Measurements from ENCODE around the gene CCDC14. TPM values are rescaled to one million over a fixed set of nuclear protein-coding genes. Genes with fewer than 3 reads are reported as not detected.

The CCDC14 gene
- total and polyA plus RNA-seq, 3 experiments from 2014 or later = 9.5 to 36.0 (median 31.6) TPM

DNA sequence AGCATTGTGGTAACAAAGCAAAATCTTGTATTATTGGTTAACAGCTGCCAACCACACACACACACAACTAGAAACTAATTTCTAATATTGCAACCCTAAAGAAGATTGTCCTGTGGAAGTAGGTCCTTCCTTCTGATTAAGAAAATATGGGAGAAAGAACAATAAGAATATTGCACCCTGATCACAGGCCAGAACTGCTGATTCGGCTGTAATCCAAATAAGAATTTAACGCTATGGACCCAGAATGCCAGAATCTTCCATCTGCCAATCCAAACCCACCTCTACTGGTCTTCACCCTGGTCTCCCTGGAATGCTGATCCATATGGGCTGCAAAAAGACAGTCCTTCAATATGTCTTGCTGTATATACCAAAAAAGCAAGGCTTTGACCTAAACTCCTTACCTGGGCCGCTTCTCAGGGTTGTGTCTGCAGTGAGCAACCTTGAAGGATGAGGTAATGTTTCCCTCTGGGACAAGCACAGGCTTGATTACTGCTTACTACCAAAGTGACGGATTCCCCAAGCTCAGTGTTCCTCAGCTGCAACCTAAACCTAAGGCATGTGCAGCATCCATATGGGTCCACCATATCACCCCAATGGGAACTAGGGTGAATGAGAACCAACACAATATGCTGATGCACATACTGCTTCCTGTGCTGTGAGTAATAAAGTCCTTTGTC, 8.0 kb downstream of the CCDC14 start:
- POLR2A ChIA-PET = no interaction called here
- Histone ChIP-seq H3K9me3 (ENCODE audit: low read length) (no peaks in the 10 kb centered on the region), H3K4me1 (ENCODE audit: insufficient read depth, low read length) (no peaks in the 10 kb centered on the region), H3K36me3 (ENCODE audit: insufficient read depth, low read length) (no peaks in the 10 kb centered on the region), H3K4me3 (ENCODE audit: low read length) (no peak overlapping the region), H3K27ac (ENCODE audit: low read depth, low read length) (no peak overlapping the region), H3K27me3 (ENCODE audit: insufficient read depth, low read length, poor library complexity, severe bottlenecking) (no peaks in the 10 kb centered on the region)
- no peaks in the 10 kb centered on the region for H3K9me3 Mint-ChIP-seq
- H3K4me1 Mint-ChIP-seq = peaks cover 3 to 6% (median 4%) of the 10 kb centered on the region in 3 donors
- H3K27me3 Mint-ChIP-seq = no peaks in the 10 kb centered on the region
- H3K4me3 Mint-ChIP-seq = no peak overlapping the region
- CTCF ChIA-PET = no interaction called here
- H3K36me3 Mint-ChIP-seq = peaks cover 0 to 52% (median 31%) of the 10 kb centered on the region in 3 donors
- DNase-seq = no peak
- no peak overlapping the region for H3K27ac Mint-ChIP-seq

DNA sequence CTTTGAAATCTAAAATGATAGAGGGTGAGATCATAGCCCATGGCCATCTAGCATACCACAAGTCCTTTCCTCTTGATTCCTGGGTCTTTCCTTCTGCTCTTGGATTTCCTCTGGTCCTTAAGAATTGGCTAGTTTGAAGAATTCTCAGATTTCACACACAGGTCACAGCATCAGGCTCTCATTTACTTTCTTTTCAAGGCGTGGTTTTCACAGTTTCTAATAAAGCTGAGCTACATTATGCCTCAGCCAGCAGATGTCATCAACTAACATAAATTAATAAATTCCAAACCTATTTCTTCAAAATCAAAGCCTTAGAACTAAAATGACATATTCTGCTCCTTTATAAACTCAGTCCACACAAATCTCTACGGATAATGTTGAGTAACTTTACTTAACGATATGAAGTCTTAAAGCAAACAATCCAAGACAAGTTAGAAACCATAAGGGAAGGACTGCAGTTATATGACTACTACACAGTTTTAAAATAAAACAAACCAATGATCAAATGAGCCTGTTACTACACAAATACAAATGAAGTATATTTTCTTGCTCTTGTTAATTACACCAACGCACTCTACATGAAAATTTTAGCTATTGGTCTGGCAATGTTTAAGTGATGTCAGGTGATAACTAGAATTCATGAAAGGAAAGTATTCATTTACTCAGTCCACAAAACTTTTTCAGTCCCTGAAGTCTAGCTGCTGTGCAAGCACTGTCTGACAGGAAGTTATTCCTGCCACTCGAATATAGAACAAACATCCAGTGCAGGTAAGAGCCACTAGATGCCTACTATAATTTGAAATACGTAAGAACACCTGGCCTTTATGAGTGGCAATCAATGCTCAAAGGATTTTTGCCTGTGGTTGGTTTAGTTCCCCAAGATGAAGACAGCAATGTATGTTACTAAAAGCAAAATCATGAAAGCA, 9.2 kb downstream of the CCDC14 start:
- Histone ChIP-seq H3K4me1 (ENCODE audit: insufficient read depth, low read length) (no peaks in the 10 kb centered on the region), H3K9me3 (ENCODE audit: low read length) (no peaks in the 10 kb centered on the region), H3K4me3 (ENCODE audit: low read length) (no peak overlapping the region), H3K27me3 (ENCODE audit: insufficient read depth, low read length, poor library complexity, severe bottlenecking) (no peaks in the 10 kb centered on the region), H3K36me3 (ENCODE audit: insufficient read depth, low read length) (no peaks in the 10 kb centered on the region), H3K27ac (ENCODE audit: low read depth, low read length) (no peak overlapping the region)
- no peaks in the 10 kb centered on the region for H3K27me3 Mint-ChIP-seq
- peaks cover 2 to 58% (median 32%) of the 10 kb centered on the region in 3 donors for H3K36me3 Mint-ChIP-seq
- peaks cover 0 to 3% (median 2%) of the 10 kb centered on the region in 3 donors for H3K4me1 Mint-ChIP-seq
- no peak overlapping the region for H3K27ac Mint-ChIP-seq
- H3K4me3 Mint-ChIP-seq = no peak overlapping the region
- DNase-seq = no peak
- POLR2A ChIA-PET = no interaction called here
- H3K9me3 Mint-ChIP-seq = no peaks in the 10 kb centered on the region
- CTCF ChIA-PET = no interaction called here

DNA sequence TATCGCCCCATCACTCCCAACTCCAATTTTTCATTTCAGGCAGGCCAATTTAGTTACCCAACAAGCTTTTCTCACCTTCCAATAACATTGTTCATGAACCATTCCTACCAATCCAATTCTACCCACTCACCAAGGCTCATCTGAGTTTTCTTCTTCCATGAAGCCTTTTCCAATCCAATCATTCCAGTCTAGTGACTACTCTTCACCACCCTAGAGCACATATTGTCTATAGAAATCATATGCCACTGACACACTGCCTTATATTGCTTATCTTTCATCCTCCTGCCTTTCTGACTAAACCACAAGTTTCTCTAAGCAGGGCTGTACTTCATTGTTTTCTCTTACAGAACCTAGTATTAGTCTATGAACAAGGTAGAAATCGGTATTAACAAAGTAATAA, 11.4 kb downstream of the CCDC14 start:
- POLR2A ChIA-PET = no interaction called here

GRCh38 chr3:123948449-123948848, 12.6 kb downstream of the CCDC14 start:
- Histone ChIP-seq H3K27ac (ENCODE audit: low read depth, low read length) (no peak overlapping the region), H3K4me1 (ENCODE audit: insufficient read depth, low read length) (no peaks in the 10 kb centered on the region), H3K4me3 (ENCODE audit: low read length) (no peak overlapping the region), H3K36me3 (ENCODE audit: insufficient read depth, low read length) (no peaks in the 10 kb centered on the region), H3K27me3 (ENCODE audit: insufficient read depth, low read length, poor library complexity, severe bottlenecking) (no peaks in the 10 kb centered on the region), H3K9me3 (ENCODE audit: low read length) (no peaks in the 10 kb centered on the region)
- CTCF ChIA-PET = no interaction called here
- POLR2A ChIA-PET = no interaction called here
- H3K27ac Mint-ChIP-seq = no peak overlapping the region
- H3K4me3 Mint-ChIP-seq = no peak overlapping the region
- DNase-seq = no peak
- peaks cover 0 to 3% (median 2%) of the 10 kb centered on the region in 3 donors for H3K4me1 Mint-ChIP-seq
- no peaks in the 10 kb centered on the region for H3K27me3 Mint-ChIP-seq
- peaks cover 8 to 71% (median 29%) of the 10 kb centered on the region in 3 donors for H3K36me3 Mint-ChIP-seq
- no peaks in the 10 kb centered on the region for H3K9me3 Mint-ChIP-seq

More for the DNA sequence above, 11.4 kb downstream of the CCDC14 start:
- no peaks in the 10 kb centered on the region for H3K36me3 ChIP-seq (ENCODE audit: insufficient read depth, low read length)
- CTCF ChIA-PET = no interaction called here
- H3K27ac ChIP-seq (ENCODE audit: low read depth, low read length) = no peak overlapping the region
- Mint-ChIP-seq H3K9me3 (no peaks in the 10 kb centered on the region), H3K27me3 (no peaks in the 10 kb centered on the region), H3K27ac (peak overlapping the region in 3 of 8 donors; percentile 3 to 62 (median 23)), H3K36me3 (peaks cover 4 to 65% (median 28%) of the 10 kb centered on the region in 3 donors), H3K4me3 (no peak overlapping the region), H3K4me1 (peaks cover 0 to 3% (median 2%) of the 10 kb centered on the region in 3 donors)
- no peak for DNase-seq
- H3K9me3 ChIP-seq (ENCODE audit: low read length) = no peaks in the 10 kb centered on the region
- no peaks in the 10 kb centered on the region for H3K4me1 ChIP-seq (ENCODE audit: insufficient read depth, low read length)
- H3K4me3 ChIP-seq (ENCODE audit: low read length) = no peak overlapping the region
- H3K27me3 ChIP-seq (ENCODE audit: insufficient read depth, low read length, poor library complexity, severe bottlenecking) = no peaks in the 10 kb centered on the region

GRCh38 chr3:123947482-123947881, 13.5 kb downstream of the CCDC14 start:
- Mint-ChIP-seq H3K27me3 (no peaks in the 10 kb centered on the region), H3K36me3 (peaks cover 10 to 68% (median 29%) of the 10 kb centered on the region in 3 donors), H3K4me3 (no peak overlapping the region), H3K27ac (no peak overlapping the region), H3K4me1 (peaks cover 0 to 3% (median 2%) of the 10 kb centered on the region in 3 donors), H3K9me3 (no peaks in the 10 kb centered on the region)
- Histone ChIP-seq H3K36me3 (ENCODE audit: insufficient read depth, low read length) (no peaks in the 10 kb centered on the region), H3K4me3 (ENCODE audit: low read length) (no peak overlapping the region), H3K4me1 (ENCODE audit: insufficient read depth, low read length) (no peaks in the 10 kb centered on the region), H3K27me3 (ENCODE audit: insufficient read depth, low read length, poor library complexity, severe bottlenecking) (no peaks in the 10 kb centered on the region), H3K27ac (ENCODE audit: low read depth, low read length) (no peak overlapping the region), H3K9me3 (ENCODE audit: low read length) (no peaks in the 10 kb centered on the region)
- DNase-seq = no peak
- ChIA-PET POLR2A (no interaction called here), CTCF (no interaction called here)

DNA sequence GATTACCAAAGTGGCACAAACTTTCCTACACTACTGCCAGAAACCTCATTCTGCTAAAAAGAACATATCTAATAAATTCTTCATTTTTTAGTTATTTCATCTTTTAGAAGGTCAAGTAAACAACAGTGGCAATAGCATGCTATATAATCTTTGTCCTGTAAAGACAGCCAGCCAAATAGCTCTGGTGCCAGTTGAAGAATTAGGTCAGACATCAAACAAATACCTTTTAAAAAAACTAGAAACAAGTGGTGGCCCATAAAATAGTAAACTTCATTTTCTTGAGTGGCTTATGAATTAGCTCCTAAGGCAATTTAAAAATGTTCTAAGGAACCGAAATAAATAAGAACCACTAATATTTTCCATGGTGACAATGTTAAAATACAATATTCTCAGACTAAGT, 19.5 kb downstream of the CCDC14 start:
- CTCF ChIA-PET = no interaction called here
- no peak overlapping the region for H3K27ac ChIP-seq (ENCODE audit: low read depth, low read length)
- no peaks in the 10 kb centered on the region for H3K27me3 ChIP-seq (ENCODE audit: insufficient read depth, low read length, poor library complexity, severe bottlenecking)
- H3K4me3 ChIP-seq (ENCODE audit: low read length) = no peak overlapping the region
- Mint-ChIP-seq H3K27ac (no peak overlapping the region), H3K9me3 (no peaks in the 10 kb centered on the region), H3K27me3 (no peaks in the 10 kb centered on the region), H3K4me1 (no peaks in the 10 kb centered on the region), H3K36me3 (peaks cover 11 to 58% (median 26%) of the 10 kb centered on the region in 3 donors), H3K4me3 (no peak overlapping the region)
- H3K36me3 ChIP-seq (ENCODE audit: insufficient read depth, low read length) = no peaks in the 10 kb centered on the region
- DNase-seq = no peak
- H3K9me3 ChIP-seq (ENCODE audit: low read length) = no peaks in the 10 kb centered on the region
- H3K4me1 ChIP-seq (ENCODE audit: insufficient read depth, low read length) = no peaks in the 10 kb centered on the region
- POLR2A ChIA-PET = no interaction called here

DNA sequence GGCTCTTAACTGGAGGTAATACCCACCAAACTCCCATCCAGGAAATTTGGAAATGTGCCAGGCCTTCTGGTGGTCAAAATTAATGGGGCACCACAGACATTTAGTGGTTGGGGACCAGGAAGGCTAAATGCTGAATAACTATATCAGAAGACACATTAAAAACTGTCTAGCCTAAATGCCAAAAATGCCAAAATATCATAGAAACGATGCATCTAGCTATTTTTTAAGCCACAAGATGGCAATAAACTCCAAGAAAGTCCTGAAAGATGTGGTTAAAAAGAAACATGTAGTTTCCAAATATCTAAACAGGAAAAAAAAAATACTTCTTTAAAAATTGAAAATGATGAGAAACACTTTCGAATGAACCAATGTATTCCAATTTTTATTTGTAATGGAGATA, 19.9 kb downstream of the CCDC14 start:
- no peaks in the 10 kb centered on the region for H3K4me1 Mint-ChIP-seq
- POLR2A ChIA-PET = no interaction called here
- Histone ChIP-seq H3K4me3 (ENCODE audit: low read length) (no peak overlapping the region), H3K4me1 (ENCODE audit: insufficient read depth, low read length) (no peaks in the 10 kb centered on the region), H3K36me3 (ENCODE audit: insufficient read depth, low read length) (no peaks in the 10 kb centered on the region), H3K27me3 (ENCODE audit: insufficient read depth, low read length, poor library complexity, severe bottlenecking) (no peaks in the 10 kb centered on the region), H3K27ac (ENCODE audit: low read depth, low read length) (no peak overlapping the region), H3K9me3 (ENCODE audit: low read length) (no peaks in the 10 kb centered on the region)
- CTCF ChIA-PET = no interaction called here
- no peak for DNase-seq
- peaks cover 11 to 57% (median 27%) of the 10 kb centered on the region in 3 donors for H3K36me3 Mint-ChIP-seq
- H3K27me3 Mint-ChIP-seq = no peaks in the 10 kb centered on the region
- peak overlapping the region in 1 of 8 donors; percentile 39 for H3K27ac Mint-ChIP-seq
- no peaks in the 10 kb centered on the region for H3K9me3 Mint-ChIP-seq
- no peak overlapping the region for H3K4me3 Mint-ChIP-seq

DNA sequence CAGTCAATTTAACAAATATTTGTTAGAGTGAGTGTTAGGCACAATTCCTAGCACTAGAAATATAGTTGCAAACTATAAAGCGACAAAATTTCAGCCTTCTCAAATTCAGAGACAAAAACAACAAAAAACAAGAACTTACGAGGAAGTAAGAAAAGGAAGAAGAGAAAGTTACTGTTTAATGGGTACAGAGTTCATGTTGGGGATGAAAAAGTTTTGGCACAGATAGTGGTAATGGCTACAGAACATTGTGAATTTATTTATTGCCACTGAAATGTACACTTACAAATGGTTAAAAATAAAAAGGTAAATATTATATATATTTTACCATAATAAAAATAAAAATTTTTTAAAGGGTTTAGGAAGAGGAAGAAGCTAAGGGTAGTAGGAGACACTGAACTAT, 21.3 kb downstream of the CCDC14 start:
- Histone ChIP-seq H3K36me3 (ENCODE audit: insufficient read depth, low read length) (no peaks in the 10 kb centered on the region), H3K9me3 (ENCODE audit: low read length) (no peaks in the 10 kb centered on the region), H3K27ac (ENCODE audit: low read depth, low read length) (no peak overlapping the region), H3K4me3 (ENCODE audit: low read length) (no peak overlapping the region), H3K27me3 (ENCODE audit: insufficient read depth, low read length, poor library complexity, severe bottlenecking) (no peaks in the 10 kb centered on the region), H3K4me1 (ENCODE audit: insufficient read depth, low read length) (no peaks in the 10 kb centered on the region)
- peaks cover 11 to 54% (median 29%) of the 10 kb centered on the region in 3 donors for H3K36me3 Mint-ChIP-seq
- ChIA-PET CTCF (no interaction called here), POLR2A (no interaction called here)
- DNase-seq = no peak
- H3K27ac Mint-ChIP-seq = peak overlapping the region in 3 of 8 donors; percentile 3 to 33 (median 20)
- no peaks in the 10 kb centered on the region for H3K4me1 Mint-ChIP-seq
- no peaks in the 10 kb centered on the region for H3K27me3 Mint-ChIP-seq
- H3K4me3 Mint-ChIP-seq = no peak overlapping the region
- no peaks in the 10 kb centered on the region for H3K9me3 Mint-ChIP-seq

All from CD8-positive, alpha-beta memory T cell (primary cell).